Measurements from ENCODE around the gene SPACA1.
"Not testable (repeated sequence)": the region's sequence is repeated elsewhere in the genome, so short reads cannot be mapped to it uniquely, and the experiment has no call there.

Gene SPACA1, protein sequence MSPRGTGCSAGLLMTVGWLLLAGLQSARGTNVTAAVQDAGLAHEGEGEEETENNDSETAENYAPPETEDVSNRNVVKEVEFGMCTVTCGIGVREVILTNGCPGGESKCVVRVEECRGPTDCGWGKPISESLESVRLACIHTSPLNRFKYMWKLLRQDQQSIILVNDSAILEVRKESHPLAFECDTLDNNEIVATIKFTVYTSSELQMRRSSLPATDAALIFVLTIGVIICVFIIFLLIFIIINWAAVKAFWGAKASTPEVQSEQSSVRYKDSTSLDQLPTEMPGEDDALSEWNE

DNA sequence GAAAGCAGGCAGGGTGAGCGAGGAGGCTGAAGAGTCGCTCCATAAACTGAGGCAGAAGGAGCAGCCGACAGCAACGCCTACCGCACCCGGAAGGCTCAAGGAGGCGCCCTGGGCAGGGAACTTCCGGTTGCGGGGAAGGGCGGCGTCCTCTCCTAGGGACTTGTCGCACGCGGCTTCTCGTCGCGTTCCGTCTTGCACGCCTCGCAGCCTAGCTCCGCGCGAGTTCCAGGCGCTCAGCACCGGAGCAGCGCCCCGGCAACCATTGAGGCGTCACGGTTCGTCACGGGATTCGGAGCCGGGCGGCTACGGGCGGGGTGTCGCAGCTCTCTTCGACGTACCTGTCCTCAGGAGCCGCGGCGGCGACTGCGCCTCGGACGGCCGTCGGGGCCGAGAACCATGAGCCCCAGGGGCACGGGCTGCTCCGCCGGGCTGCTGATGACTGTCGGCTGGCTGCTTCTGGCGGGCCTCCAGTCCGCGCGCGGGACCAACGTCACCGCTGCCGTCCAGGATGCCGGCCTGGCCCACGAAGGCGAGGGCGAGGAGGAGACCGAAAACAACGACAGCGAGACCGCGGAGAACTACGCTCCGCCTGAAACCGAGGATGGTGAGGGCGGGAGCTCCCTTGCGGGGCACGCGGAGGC is at the start of gene SPACA1:
SPACA1 (plus strand) TSS at position 332 of the 641 bp plus-strand sequence; CDS start at position 397, 65 bp downstream.
- DNase-seq, result no peak

DNA sequence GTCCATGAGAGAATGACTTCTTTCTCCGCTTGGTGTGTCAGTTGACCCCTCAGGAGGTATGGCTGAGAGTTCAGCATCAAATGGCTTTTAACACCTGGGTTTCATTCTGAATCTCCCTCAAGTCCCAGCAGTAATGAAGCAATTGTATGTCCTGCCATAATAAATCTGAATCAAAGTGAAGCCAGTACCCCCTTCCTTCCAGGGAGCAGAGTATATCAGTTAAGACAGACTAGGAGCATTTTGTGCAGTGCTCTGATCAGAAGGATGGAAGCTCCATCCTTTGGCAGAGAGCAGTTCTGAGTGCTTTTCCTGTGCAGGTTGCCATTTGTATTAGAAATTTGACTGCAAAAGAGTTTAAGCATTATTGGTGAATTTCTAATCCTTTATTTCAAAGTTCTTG is 46.9 kb upstream of the SPACA1 start:
- no peak for DNase-seq

DNA sequence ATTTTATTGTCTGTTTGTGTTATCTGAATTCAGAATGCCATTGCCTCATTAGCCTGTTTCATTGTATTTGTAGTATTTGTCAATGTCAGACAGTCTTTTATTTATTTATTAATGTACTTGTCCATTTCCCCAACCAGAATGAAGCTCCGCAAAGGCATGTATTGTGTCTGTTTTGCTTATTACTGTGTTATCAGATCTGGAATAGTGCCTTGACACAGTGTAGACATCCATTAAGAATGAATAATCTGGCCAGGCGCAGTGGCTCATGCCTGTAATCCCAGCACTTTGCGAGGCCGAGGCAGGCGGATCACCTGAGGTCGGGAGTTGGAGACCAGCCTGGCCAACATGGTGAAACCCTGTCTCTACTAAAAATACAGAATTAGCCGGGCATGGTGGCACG is 46.4 kb upstream of the SPACA1 start:
- DNase-seq, result not testable (repeated sequence)

GRCh38 chr6:88004707-88005106 is 42.9 kb upstream of the SPACA1 start:
- no peak for DNase-seq

GRCh38 chr6:88006557-88006956 is 41.1 kb upstream of the SPACA1 start:
- DNase-seq, result no peak

DNA sequence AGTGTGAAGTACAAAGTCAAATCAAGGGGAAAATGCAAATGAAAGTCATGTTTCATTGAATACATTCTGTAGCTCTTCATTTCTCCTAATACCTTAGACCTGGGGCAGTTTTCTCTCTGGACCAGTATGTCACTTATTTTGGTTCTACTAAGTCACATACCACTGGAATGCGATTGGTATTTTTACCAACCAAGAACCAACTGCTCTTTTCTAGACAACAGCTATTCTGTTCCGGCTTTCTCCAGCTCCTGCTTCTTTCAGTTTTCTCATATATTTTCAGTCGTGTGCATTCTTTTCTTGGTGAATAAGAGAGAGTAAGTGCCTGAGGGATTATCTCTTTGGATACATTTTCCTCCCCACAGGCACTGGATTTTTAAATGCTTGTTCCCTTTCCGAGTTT is 39.2 kb upstream of the SPACA1 start:
- no peak for DNase-seq

GRCh38 chr6:88008831-88009231 is 38.8 kb upstream of the SPACA1 start:
- DNase-seq, result no peak

GRCh38 chr6:88013015-88013414 is 34.6 kb upstream of the SPACA1 start:
- no peak for DNase-seq

- no peak for DNase-seq
Measured at GRCh38 chr6:88013554-88013953, 34.1 kb upstream of the SPACA1 start.

GRCh38 chr6:88020439-88020838 is 27.2 kb upstream of the SPACA1 start:
- DNase-seq, result no peak

GRCh38 chr6:88024696-88025095 is 22.9 kb upstream of the SPACA1 start:
- no peak for DNase-seq

GRCh38 chr6:88031550-88031949 is 16.1 kb upstream of the SPACA1 start:
- no peak for DNase-seq

DNA sequence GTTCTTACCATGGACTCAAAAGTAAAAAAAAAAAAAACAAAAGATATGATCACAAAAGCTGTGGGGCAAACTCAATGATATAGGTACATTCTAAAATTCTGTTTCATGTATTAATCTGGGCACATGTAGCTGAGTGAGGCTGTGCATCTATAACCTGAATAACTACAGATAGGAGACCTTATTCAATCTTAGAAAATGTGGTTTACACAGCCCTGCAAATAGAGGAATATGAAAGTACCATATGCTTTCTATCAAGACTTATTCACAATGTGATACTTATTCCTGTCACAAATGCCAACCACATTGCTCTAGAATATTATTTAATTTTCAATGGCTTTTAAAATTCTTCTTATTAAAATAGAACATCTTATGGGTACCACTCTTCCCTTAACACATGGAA is 3.1 kb upstream of the SPACA1 start:
- DNase-seq, result no peak

- DNase-seq, result no peak
Measured at GRCh38 chr6:88045521-88046136, 2.0 kb upstream of the SPACA1 start.

DNA sequence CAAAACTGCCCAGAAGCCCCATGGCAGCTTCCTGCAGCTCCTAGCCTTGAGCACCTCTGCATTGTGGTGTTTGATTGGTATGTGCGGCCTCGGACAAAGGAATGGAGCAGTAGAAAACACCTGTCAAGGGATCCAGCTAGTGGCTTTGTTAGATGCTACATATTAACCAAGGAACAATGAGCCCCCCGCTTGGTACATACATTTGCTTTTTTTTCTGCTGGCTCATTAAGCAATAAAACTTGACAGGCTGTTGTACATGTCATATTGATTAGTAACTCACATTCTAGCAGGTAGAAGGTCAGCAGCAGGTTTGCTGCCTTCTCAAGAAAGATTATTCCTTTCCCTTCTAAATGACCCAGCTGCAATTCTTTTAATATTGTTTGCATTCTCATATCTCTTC is 937 bp downstream of the SPACA1 start:
- no peak for DNase-seq

DNA sequence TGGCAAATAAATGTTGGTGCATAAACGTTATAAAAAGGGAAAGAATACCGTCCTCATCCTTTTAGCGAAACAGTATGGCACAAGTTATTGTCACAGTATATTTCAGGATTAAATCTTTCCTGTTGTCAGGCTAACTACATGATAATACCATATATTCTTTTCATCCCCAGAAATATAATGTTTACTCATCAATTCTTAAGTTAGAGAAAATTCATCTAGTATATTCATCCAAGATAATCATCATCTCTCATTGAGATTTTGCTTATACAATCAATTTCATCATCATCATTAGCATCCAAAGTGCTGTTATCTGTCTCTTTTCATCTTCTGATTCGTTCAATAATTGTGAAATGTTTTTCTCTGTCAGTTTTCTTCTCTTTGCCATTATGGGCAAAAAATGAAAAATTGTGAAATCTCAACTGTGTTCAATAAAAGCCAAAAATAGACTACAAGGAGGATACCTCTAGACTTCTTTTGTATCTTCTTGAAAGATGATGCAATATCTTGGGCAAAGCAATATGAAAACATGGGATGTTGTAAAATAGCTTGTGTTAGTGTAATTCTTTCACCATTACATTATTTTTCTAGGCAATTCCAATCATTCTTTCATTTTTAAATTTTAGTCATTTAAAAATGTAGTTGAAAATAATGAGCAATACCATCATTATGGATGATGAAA is 2.6 kb downstream of the SPACA1 start:
- no peak for DNase-seq

- no peak for DNase-seq
Measured at GRCh38 chr6:88059191-88059590, 11.6 kb downstream of the SPACA1 start.

DNA sequence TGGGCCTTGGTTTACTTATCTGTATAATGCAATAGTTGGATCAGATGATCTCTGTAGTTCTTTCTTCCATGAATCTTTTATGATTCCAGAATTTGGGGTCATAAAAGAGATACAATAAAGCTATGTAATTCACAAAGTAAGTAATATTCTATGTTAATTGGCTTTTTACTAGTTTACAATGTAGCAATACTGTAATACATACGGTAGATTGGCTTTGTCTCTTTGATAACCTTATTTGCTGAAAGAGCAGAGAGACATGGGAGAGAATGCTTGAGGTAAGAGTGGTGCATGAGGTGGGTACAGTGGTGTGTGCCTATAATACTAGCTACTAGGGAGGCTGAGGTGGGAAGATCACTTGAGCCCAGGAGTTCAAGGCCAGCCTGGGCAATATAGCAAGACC is 14.7 kb downstream of the SPACA1 start:
- no peak for DNase-seq

DNA sequence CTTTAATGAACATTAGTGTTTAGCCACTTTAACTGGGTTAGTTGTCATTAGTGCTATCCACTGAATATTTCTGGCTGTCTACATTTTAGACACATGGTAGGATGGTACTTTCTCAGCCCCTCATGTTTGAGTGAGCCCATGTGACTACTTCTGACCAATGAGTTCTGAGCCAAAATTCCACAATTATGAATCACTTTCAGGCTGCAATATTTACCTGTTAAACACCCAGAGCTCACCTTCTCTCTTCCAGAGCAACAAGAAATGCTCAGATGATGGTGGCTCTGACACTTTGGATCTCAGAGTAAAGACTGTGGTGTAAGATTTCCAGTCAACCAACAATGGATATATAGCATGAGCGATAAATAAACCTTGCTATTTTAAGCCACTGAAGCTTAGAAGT is 24.8 kb downstream of the SPACA1 start:
- DNase-seq, result no peak

DNA sequence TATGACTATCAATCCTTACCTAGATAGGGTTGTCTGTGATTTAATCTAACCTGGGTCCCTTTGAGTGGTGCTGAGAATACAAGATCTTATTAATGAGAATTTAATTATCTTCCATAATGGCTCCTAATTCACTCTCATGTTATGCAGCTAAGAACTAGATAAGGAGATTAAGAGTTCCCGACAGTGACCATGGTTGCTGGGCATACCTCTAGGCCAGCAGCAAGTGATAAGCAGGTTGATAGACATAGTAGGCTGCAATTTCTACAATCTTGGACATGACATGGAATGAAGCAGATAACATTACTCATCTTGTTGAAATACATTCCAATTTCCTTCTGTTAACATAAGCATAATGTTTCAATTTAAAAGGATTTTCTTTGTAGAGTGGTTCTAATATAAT is 27.1 kb downstream of the SPACA1 start:
- no peak for DNase-seq

DNA sequence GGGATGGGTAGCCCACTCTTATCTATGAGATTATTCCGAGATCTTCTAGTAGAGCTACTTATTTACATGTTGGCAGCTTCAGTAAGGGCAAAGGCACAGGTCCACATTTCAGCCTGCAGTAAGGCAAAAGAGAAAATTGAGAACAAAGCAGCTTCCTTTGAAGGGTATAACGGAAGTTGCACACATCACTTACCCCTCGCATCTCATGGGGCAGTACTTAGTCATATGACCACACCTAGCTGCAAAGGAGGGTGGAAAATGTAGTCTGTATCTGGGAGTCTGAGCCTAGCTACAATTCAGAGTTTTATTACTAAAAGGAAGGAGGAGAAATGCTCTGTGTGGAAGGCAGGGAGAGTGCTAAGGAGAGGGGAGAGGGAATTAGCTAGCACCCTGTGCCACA is 29.7 kb downstream of the SPACA1 start:
- DNase-seq, result no peak

GRCh38 chr6:88086792-88087191 is 39.2 kb downstream of the SPACA1 start:
- DNase-seq, result no peak

- DNase-seq, result no peak
Measured at GRCh38 chr6:88089708-88090107, 42.1 kb downstream of the SPACA1 start.
